GM19397 (cell line): ENCODE results near the gene ATP6V1C2.

ENCODE experiments used
- ATAC-seq: cut with Tn5 transposase; IDR thresholded peaks from one replicate; pipeline ENCODE4 v1.9.1; 2021; ENCODE audit warnings: mild to moderate bottlenecking, moderate library complexity; ENCODE audit not compliant: unreplicated experiment

Gene ATP6V1C2

DNA sequence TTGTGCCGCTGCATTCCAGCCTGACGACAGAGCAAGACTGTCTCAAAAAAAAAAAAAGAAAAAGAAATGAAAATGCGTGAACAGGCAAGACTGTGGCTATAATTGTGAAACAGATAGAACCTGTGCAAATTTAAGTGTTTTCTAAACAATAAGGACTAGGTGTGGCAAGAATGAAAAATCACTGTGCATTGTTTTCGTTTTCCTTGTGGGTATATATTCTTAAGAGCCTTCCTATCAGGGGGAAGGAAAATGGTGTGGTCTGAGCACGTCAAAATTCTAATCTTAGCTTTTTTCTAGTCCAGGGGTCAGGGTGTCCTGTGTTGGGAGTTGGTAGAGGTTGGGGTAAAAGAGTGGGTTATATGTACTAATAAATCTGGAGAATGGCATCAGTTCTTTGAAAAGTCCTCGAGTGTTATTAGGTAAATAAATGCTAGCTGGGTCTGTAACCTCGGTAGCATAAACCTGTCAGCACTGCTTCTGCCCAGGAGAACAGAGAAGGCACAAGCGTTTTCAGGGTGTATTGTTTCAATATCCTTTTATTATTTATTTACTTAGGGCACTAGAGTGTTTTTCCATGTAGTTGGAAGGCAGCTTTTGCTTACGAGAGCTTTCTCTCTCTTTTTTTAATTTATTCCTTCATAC, 11.6 kb downstream of the ATP6V1C2 start:
- no peak for ATAC-seq

DNA sequence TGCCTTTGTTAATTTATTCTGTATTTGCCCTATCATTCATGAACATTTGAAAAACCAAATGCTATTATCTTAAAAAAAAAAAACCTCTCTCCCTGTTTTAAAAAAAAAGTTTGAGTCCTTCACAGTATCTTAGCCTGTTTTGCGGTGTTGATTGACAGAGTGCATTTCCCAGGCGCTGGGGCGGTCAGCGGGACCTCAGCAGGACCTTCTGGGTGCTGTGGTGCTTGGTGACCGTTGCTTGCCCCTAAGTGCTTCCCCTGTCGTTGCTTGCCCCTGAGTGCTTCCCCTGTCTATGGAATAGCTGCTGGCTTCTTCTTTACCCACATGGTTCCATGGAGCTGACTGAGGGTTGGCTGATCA, 12.1 kb downstream of the ATP6V1C2 start:
- no peak for ATAC-seq

DNA sequence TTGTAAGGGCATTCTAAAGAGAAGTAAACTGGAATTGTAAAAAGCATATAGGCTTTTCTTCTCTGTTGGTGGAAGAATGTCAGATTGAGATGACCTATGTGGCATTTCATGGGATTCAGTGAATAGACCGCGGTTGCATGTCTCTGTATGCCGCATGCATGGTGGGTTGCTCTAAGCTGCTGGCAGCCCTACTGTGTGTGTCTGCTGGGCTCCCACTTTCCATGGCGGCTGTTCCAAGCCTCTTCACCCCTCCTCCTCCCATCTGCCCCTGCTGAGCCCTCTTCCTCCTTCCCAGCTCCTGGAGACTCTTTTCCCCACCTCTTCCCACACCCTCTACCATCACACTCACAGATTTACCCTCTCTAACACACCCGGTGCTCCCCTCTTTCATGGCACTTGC, 12.6 kb downstream of the ATP6V1C2 start:
- no peak for ATAC-seq

DNA sequence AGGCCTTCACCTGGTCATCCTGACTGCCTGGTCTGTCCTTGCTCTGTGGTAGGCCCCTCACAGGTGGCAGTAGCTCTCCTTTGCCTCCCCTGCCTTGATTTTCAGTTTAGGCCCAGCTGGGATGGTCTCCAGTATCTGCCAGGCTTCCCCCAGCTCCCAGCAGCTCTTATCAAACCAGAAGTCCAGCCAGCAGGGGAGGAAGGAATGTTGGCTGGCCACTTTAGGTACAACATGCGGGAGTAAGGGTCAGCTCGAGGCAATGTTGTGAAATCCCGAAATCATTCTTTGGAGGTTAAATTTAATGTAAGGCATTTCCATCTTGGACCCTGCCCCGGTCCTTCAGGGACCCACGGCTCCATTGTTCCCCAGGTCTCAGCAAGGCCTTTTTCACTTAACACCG, 16.8 kb downstream of the ATP6V1C2 start:
- ATAC-seq, result no peak

DNA sequence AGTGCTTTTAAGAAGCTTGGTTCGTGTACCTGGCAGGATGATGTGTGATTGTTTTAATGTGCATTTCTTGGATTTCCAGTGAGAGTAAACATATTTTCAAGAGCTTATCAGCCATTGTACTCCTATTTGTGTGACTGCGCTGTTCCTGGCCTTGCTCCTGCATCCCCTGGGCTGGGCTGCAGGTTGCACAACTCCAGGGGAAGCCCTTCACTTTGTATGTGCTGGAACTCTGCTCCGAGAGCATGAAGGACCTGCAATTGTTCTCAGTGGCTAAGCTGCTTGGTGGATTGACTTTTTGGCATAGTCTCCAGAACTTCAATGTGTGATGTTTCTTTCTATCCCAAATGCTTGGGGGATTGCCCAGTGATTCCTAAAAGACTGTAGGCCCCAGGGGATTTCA, 18.8 kb downstream of the ATP6V1C2 start:
- no peak for ATAC-seq

DNA sequence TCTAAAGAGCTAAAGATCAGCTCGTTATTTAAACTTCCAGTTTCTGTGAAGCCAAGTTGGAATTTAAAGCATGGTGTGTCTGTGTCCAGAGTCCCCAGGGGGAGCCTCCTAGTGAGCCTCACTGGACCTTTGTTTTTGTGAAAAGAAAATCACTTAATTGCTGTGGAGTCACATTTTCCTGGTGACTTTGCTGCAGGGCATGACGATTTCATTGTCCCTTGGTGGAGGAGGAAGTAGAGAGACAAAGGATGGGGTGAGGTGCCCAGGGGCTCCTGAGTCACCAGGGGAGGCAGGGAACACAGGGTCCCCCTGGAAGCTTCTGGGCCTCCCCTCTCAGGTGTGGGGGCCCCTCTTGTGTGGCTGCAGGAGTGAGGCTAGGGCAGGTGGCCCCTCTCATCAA, 19.7 kb downstream of the ATP6V1C2 start:
- ATAC-seq, result no peak

DNA sequence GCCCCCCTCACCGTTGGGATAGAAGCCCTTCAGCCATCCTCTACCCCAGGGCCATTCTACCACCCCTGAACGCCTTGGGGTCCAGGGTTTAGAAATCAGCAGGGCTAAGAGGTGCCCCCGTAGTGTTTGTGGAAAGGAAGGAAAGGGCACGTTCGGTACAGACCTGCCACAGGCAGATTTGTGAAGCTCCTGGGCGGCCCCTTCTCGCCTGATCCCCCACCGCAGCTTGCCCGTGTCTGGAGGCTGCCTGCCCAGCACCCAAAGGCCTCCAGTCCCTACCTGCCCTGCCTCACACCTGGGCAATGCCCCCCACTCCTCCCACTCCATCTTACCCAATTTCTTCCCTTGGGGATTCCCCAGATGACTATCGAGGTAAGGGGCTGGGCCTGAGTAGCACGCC, 21.2 kb downstream of the ATP6V1C2 start:
- no peak for ATAC-seq

DNA sequence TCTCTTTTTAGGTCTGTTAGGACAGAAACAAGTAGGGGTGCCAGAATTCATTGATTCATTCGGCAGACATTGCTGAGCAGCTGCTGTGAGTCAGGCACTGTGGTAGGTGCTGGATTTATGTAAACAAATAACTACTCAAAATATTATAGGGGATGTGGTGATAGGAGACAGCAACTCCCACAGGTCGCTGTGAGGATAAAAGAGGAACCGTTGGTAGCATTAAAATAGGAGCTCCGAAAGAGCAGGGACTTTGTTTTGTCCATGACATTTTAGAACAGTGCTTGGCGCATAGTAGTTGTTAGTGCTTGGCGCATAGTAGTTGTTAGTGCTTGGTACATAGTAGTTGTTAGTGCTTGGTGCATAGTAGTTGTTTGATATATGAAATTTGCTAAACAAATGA, 29.2 kb downstream of the ATP6V1C2 start:
- no peak for ATAC-seq

DNA sequence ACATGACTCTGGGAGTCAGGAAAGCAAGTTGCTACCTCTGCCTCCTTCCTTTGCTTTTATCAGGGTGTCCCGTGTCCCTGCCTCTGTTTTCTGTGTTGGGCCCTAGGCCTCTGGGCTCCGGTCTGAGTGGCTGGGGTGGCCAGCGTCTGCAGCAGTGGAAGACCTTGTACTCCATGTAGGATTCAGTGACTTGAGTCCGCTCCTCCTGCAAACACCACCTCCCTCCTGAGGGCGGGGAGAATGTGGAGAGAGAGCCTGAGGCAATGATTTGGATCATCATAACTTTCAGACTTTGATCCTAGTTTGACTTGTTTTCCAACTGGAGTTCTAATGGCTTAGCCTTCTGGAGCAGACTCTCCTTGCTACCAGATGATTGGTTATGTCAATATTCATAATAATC, 30.8 kb downstream of the ATP6V1C2 start:
- ATAC-seq, result no peak

DNA sequence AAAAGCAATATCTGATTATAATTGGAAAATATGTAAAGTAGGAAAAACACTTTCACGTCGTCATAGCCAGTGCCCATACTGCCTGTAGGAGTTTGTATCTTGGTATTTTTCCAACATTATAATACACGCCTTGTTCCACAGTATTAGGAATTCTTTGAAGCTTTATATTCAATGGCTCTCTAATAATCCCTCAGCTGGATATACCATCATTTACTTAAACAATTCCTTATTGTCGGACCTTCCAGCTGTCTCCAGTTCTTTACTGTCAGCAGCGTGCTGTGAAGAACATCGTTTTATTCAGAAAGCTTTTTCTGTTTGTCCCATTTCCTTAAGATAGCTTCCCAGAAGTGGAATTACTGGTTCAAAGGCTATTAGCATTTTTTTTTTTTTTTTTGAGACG, 31.7 kb downstream of the ATP6V1C2 start:
- ATAC-seq, result no peak

DNA sequence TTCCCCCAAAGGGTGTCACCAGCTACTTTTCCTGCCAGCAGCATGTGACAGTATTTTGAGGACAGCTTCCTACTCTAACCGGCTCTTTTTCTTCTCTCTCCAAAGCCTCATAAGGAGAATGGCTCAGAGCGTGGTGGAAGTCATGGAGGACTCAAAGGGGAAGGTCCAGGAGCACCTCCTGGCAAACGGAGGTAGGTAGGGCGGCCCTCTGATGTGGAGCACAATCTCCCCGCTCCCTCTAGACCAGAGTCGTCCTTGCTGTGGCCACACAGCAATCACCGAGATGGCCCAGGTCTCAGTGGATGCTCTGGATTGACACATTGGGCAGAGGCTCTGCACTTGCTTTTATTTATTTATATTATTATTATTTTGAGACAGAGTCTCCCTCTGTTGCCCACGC, 32.4 kb downstream of the ATP6V1C2 start:
- ATAC-seq, result no peak

DNA sequence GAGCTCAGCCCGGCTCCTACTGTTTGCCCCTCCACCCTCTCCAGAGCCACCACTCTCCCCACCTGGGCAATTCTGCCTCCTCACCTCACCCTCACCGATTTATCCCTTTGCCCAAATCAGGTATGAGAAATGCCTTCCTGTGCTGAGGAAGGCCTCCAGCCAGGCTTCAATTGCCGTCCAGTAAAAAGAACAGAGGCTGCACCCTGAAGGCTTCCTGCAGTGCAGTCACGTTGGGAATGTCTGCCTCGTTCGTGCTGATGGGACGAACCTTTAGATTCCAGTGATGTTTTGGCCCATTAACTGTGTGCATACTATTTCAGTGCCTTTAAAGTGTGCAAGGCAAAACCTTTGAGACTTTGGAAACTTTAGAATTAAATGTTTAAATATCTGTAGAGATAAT, 34.2 kb downstream of the ATP6V1C2 start:
- ATAC-seq, result no peak

DNA sequence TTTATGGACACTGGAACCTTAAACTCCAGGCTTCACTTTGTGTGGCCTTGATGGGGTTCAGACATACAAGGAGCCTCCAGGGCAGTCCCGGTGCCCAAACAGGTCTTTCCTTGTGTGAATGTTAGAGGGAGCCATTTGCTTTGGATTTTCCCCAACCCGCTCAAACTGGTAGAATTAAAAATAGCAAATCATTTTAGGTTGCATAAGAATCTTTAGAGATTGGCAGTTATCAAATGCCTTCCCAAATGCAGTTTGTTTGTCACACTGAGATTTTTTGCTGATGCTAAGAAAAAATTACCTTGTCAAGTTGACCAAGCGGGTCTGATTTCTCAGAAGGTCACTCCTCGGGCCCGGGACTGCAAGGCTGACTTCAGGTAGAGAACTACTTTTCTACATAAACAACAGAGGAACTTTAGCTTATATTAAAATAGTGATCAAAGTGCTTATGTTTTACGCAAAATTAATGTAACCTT, 36.4 kb downstream of the ATP6V1C2 start:
- ATAC-seq, result no peak

DNA sequence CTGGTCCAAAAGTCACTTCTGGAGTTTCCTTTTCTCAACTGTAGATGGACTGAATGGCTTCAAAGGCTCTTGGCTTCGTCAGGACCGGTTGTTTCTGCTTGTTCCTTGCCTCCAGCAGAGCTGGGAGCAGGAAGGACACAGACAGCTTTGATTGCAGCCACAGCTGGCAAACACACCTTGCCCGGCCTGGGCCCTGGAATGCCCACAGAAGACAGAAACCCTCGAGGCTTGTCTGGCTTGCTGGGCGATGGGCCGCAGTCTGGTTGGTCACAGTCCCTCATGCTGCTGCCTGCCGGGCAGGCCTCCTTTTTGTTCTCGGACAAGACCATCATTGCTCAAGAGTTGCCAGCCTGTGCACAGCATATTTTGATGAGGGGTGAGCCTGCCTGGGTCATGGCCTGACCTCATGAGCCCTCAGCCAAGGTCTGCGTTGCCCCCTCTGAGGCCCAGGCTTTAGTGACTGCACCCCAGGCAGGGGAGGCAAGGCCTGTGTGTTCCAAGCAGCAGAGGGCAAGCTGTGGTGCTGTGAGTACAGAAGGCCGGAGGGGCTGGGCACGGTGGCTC, 37.8 kb downstream of the ATP6V1C2 start:
- no peak for ATAC-seq

DNA sequence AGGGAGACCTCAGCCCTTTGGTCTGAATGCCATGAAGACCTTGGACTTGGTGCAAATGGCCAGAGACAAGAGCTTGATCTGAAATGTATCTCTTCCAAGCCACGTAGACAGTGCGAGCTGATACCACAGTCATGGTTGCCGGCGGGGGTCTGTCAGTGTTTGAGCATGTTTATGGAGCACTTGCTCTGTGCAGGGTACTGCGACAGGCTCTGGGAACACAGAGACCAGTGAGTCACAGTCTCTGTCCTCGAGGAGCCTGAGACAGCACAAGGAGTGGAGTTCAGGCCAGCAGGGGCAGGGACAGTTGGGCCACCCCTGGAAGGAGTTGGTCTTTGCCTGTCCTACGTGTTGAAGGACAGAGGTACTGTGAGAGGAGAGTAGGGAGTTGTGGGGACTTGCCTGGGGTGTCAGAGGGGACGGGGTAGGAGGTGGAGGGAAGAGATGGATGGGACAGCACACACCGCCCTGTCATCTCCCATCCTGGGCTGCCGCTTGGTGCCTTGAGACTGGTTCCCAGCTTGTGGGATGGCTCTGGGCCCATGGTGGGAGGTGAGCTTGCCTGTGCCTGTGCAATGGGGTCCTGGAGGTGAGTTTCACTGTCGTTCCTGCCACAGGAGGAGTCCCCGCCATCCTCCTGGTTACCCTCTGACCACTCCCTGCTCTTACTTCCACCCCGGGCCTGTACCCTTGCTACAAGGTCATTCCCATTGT, 39.5 kb downstream of the ATP6V1C2 start:
- ATAC-seq, result no peak

DNA sequence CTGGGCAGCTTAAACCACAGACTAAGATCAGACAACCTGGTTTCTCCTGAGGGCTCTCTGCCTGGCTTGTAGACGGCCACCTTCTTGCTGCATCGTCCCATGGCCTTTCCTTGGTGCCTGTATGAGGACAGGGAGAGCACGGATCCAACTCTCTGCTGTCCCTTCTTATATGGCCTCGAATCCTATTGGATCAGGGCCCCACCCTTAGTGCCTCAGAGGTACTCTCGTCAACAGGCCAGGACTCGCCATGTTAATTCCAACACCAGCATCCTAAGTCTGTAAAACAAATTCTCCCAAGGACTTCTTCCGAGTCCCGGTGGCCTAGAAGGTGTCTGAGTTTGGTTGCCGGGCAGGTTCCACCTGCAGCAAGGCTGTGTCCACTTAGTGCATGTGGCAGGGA, 40.2 kb downstream of the ATP6V1C2 start:
- ATAC-seq, result no peak

DNA sequence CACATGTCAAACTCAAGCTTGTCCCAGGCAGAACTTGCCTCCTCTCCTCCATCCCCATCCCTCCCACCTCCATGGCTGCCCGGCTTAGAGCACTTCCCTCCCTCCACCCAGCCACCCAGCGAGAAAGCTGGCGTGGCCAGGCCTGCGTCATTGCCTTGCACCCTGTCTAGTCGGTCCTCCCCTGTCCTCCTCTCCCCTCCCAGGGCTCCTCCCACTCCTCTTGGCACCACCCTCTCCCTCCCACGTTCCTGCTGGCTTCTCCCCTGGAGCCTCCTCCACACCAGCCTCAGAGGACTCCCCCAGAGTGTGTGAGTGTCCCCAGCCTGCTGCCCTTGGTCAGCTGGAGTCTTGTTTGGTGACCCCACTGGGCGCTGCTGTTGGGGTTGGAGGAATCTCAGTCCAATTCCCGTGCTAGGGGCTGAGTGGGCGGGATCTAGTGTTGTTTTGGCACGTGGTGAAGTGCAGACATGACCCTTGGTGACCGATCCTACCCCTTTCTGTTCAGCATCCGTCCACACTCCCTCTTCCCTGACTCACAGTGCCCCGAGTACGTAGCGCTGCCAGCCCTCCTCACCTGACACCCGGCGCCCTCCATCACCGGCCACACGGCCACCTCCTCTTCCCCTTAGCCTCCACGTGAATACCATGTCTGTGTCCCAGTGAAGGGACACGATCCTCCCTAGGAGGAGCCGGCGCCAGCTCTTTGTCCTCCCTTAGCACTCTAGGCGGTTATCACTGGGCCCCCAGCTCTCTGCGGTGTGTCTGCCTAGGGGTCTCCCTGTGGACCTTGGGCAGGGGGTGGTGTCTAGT, 41.4 kb downstream of the ATP6V1C2 start:
- no peak for ATAC-seq

DNA sequence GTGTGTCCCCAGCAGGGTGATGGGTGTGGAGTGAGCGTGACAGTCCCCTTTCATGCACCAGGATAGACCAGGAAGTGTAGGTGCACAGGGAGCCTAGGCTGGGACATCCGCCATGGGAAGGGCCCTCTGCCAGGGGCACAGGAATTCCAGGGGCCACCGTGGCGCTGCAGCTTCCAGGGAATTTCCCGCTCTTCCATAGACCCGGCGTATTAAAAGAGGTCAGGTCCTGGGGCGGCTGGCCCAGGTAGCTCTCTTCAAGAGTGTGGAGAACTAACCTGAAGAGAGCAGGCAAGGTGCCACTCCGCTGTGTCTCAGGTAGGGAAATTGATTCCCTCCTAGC, 42.0 kb downstream of the ATP6V1C2 start:
- no peak for ATAC-seq

DNA sequence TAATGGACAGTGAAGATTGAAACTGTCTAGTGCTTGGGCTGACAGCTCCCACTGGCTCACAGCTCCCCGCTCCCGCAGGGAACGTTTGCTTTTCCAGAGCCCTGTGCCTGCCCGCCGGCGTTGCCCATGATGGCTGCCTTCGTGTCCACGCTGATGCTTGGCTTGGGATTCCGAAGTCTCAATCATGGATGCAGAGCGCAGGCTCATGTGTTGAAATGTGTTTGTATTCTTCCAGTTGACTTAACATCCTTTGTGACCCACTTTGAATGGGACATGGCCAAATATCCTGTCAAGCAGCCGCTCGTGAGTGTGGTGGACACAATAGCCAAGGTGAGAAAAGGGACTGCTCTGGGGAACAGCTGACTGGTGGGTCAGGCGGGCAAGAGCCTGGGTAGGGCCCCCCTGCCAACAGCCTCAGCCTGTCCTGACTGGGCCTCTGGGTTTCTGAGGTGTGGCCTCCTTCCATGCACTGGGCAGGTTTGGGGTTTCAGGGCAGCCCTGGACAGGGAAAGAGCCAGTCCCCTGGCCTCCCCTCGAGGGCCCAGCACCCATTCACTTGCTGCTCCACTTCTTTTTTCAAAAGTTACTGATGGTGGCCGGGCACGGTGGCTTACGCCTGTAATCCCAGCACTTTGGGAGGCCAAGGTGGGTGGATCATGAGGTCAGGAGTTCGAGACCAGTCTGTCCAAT, 42.8 kb downstream of the ATP6V1C2 start:
- ATAC-seq, result no peak

DNA sequence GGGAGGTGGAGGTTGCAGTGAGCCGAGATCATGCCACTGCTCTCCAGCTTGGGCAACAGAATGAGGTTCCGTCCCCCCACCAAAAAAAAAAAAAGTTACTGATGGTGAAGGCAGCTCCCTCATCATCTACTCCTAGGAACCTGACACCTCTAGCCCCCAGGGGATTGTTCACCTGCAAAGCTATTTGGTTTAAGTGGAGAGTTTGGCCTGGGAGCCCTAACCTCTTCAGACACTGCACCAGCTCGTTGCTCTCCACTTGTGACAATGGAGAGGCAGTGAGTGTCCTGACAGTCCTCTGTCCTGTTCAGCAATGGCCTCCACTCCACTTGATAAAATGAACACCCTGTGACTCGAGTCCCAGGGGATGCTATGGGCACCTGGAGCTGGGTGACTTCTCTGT, 43.5 kb downstream of the ATP6V1C2 start:
- ATAC-seq, result no peak

DNA sequence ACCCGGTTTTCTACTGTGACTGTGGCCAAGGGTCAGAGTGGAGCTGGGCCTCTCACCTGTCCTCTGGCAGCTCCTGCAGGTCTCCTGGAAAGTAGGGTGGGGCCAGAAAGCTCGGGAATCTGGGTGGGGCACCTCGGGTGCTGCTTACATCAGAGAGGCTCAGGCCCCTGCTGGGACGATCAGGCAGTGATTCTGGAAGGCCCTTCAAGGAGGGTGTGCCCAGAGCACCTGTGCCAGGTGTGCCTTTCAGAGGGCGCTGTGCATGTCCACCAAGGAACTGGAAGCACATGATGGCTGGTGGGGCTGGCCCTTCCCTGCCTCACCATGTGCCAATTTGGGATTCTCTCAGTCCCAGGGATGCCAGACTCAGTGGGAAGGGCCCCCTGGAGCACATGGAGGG, 44.0 kb downstream of the ATP6V1C2 start:
- ATAC-seq, result no peak
